DOHH2 (cell line): ENCODE measurements around the gene PLA2G2A.
"Not testable (repeated sequence)": the region's sequence is repeated elsewhere in the genome, so short reads cannot be mapped to it uniquely, and the experiment has no call there.

ENCODE experiments used
- EZH2phosphoT487 ChIP-seq: fragments of 200-600 bp; sonication (generic); IDR thresholded peaks from 2 replicates; pipeline ENCODE4 v1.6.1; 2017; ENCODE audit warnings: borderline replicate concordance, mild to moderate bottlenecking, antibody characterized with exemption, low read length, moderate library complexity, mixed read lengths
- TF ChIP-seq, protein P1 (sequence below): fragments of 200-600 bp; sonication (generic); IDR thresholded peaks from one replicate; pipeline ENCODE4 v1.5.1; 2014; ENCODE audit warnings: antibody characterized with exemption, mild to moderate bottlenecking, low read depth, low read length; ENCODE audit not compliant: poor library complexity, severe bottlenecking

- TF ChIP-seq, protein P1, sequence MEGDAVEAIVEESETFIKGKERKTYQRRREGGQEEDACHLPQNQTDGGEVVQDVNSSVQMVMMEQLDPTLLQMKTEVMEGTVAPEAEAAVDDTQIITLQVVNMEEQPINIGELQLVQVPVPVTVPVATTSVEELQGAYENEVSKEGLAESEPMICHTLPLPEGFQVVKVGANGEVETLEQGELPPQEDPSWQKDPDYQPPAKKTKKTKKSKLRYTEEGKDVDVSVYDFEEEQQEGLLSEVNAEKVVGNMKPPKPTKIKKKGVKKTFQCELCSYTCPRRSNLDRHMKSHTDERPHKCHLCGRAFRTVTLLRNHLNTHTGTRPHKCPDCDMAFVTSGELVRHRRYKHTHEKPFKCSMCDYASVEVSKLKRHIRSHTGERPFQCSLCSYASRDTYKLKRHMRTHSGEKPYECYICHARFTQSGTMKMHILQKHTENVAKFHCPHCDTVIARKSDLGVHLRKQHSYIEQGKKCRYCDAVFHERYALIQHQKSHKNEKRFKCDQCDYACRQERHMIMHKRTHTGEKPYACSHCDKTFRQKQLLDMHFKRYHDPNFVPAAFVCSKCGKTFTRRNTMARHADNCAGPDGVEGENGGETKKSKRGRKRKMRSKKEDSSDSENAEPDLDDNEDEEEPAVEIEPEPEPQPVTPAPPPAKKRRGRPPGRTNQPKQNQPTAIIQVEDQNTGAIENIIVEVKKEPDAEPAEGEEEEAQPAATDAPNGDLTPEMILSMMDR, result not testable (repeated sequence)
- not testable (repeated sequence) for TF ChIP-seq EZH2phosphoT487
Measured at GRCh38 chr1:19984409-19985016, 5.1 kb upstream of the PLA2G2A start.
